C4-2B (cell line): ENCODE data around the gene KAT6B.

Experiments
- CTCF ChIP-seq: fragments of 450-650 bp; conservative IDR thresholded peaks from 2 replicates; pipeline ENCODE4 v1.5.1; 2017; ENCODE audit warnings: mild to moderate bottlenecking
- ZFX ChIP-seq: fragments of 450-650 bp; IDR thresholded peaks from 2 replicates; pipeline ENCODE4 v1.6.1; 2017

- TF ChIP-seq CTCF: no peak
- TF ChIP-seq ZFX: no peak
These were observed 131.0 kb downstream of the KAT6B start for GRCh38 chr10:74957285-74957961.
